H1 (cell line): ENCODE data around the gene OSTF1. TPM values are rescaled to one million over a fixed set of nuclear protein-coding genes. Genes with fewer than 3 reads are reported as not detected.

Experiments
- CTCF ChIA-PET: fragments of 300-600 bp; sonication (Branson Sonifier 250); formaldehyde crosslinking; loops from one replicate; lab custom pipeline; 2021; ENCODE audit not compliant: partially characterized antibody; lab: Charles Lee
- POLR2A ChIA-PET: fragments of 300-600 bp; sonication (Branson Sonifier 250); formaldehyde crosslinking; loops from one replicate; lab custom pipeline; 2021; ENCODE audit warnings: inconsistent platforms; ENCODE audit not compliant: partially characterized antibody; lab: Charles Lee
- DNase-seq, 2 experiments: peaks; one replicate each; pipeline versions ENCODE4 v3.0.0 to v3.0.0-alpha.2; 2010 to 2022; ENCODE audit warnings: low spot score in 2 of 2, low read depth in 1 of 2, mixed read lengths in 1 of 2
- FAIRE-seq: peaks from 2 replicates; lab custom pipeline; 2011; peaks lifted over from hg19 to GRCh38; lab: Jason Lieb, UNC
- H2AFZ ChIP-seq: 2 replicates; pipeline ENCODE4 v1.8.1; 2012; ENCODE audit warnings: low read length, inconsistent platforms
- H2AK5ac ChIP-seq: 2 replicates; pipeline ENCODE4 v1.6.1; 2013; ENCODE audit warnings: low read depth, low read length
- H2BK120ac ChIP-seq: replicated peaks from 2 replicates; pipeline ENCODE3; 2013; ENCODE audit warnings: low read depth, low read length, inconsistent platforms
- H2BK12ac ChIP-seq: 2 replicates; pipeline ENCODE4 v1.6.1; 2013; ENCODE audit warnings: low read depth, low read length
- H2BK15ac ChIP-seq: 2 replicates; pipeline ENCODE4 v1.6.1; 2013; ENCODE audit warnings: low read length
- H2BK20ac ChIP-seq: 2 replicates; pipeline ENCODE4 v1.6.1; 2013; ENCODE audit warnings: low read length
- H2BK5ac ChIP-seq: 2 replicates; pipeline ENCODE4 v1.6.1; 2013; ENCODE audit warnings: low read depth, low read length
- H3K14ac ChIP-seq: 2 replicates; pipeline ENCODE4 v1.6.1; 2013; ENCODE audit warnings: inconsistent platforms; ENCODE audit not compliant: insufficient read length
- H3K18ac ChIP-seq: 2 replicates; pipeline ENCODE4 v1.6.1; 2013; ENCODE audit warnings: low read length; ENCODE audit errors: extremely low read depth
- H3K23ac ChIP-seq: 2 replicates; pipeline ENCODE4 v1.6.1; 2013; ENCODE audit warnings: inconsistent platforms; ENCODE audit not compliant: insufficient read length
- H3K23me2 ChIP-seq: 2 replicates; pipeline ENCODE4 v1.6.1; 2013; ENCODE audit warnings: low read depth, low read length
- H3K27ac ChIP-seq: 2 replicates; pipeline ENCODE4 v1.6.1; 2011; ENCODE audit warnings: low read depth, low read length, inconsistent platforms
- H3K27me3 ChIP-seq, 4 experiments: replicated peaks in 1 of 4; 1 replicate in 1 of 4; 2 replicates in 3 of 4; pipeline versions ENCODE4 v1.6.1 to v1.8.1; 2011 to 2013; ENCODE audit warnings: low read length in 3 of 4, mild to moderate bottlenecking in 3 of 4, inconsistent platforms in 2 of 4, mixed read lengths in 2 of 4, moderate library complexity in 1 of 4; ENCODE audit not compliant: control insufficient read depth in 3 of 4, insufficient read depth in 3 of 4; ENCODE audit errors: extremely low read depth in 1 of 4
- H3K36me3 ChIP-seq, 4 experiments: 2 replicates each; pipeline versions ENCODE4 v1.6.1 to v1.8.1; 2011 to 2013; ENCODE audit warnings: mild to moderate bottlenecking in 4 of 4, low read length in 3 of 4, moderate library complexity in 2 of 4, control low read depth in 1 of 4, inconsistent platforms in 1 of 4; ENCODE audit not compliant: insufficient read depth in 4 of 4, control insufficient read depth in 2 of 4
- H3K4ac ChIP-seq: replicated peaks from 2 replicates; pipeline ENCODE3; 2013; ENCODE audit warnings: low read length, low read depth, mixed read lengths, inconsistent platforms; ENCODE audit not compliant: insufficient read length
- H3K4me1 ChIP-seq, 4 experiments: replicated peaks in 1 of 4; 1 replicate in 1 of 4; 2 replicates in 3 of 4; pipeline versions ENCODE4 v1.6.1 to v1.8.1; 2011 to 2013; ENCODE audit warnings: low read length in 3 of 4, inconsistent platforms in 2 of 4, mixed read lengths in 1 of 4; ENCODE audit not compliant: insufficient read depth in 4 of 4, control insufficient read depth in 3 of 4
- H3K4me2 ChIP-seq, 2 experiments: 2 replicates each; pipeline versions ENCODE4 v1.6.1 to v1.8.1; 2011 to 2013; ENCODE audit warnings: low read depth in 2 of 2, low read length in 2 of 2, control low read depth in 1 of 2, inconsistent platforms in 1 of 2, mild to moderate bottlenecking in 1 of 2; ENCODE audit not compliant: insufficient read depth in 1 of 2
- H3K4me3 ChIP-seq, 4 experiments: fragments of 200-600, 300-600 bp in 1 of 4; sonication (generic), shearing (Covaris generic), sonication (Bioruptor Twin) in 1 of 4; 2 replicates each; pipeline versions ENCODE4 v1.5.1 to v1.8.1; 2011 to 2016; ENCODE audit warnings: low read length in 4 of 4, low read depth in 3 of 4, control low read depth in 2 of 4, inconsistent platforms in 2 of 4, mild to moderate bottlenecking in 2 of 4, mixed read lengths in 1 of 4, moderate library complexity in 1 of 4; ENCODE audit not compliant: insufficient read depth in 2 of 4; ENCODE audit errors: extremely low read depth in 1 of 4
- H3K56ac ChIP-seq: replicated peaks from 2 replicates; pipeline ENCODE3; 2013; ENCODE audit warnings: low read depth, mild to moderate bottlenecking, mixed read lengths, low read length, inconsistent platforms; ENCODE audit not compliant: insufficient read length
- H3K79me1 ChIP-seq: 2 replicates; pipeline ENCODE4 v1.6.1; 2013; ENCODE audit warnings: low read depth, low read length, control low read depth
- H3K79me2 ChIP-seq, 2 experiments: 2 replicates each; pipeline versions ENCODE4 v1.6.1 to v1.8.1; 2012 to 2013; ENCODE audit warnings: low read length in 2 of 2, mild to moderate bottlenecking in 2 of 2, inconsistent platforms in 1 of 2; ENCODE audit not compliant: insufficient read depth in 2 of 2, control insufficient read depth in 1 of 2
- H3K9ac ChIP-seq, 4 experiments: replicated peaks in 1 of 4; 1 replicate in 1 of 4; 2 replicates in 3 of 4; pipeline versions ENCODE4 v1.6.1 to v1.8.1; 2011 to 2013; ENCODE audit warnings: low read depth in 3 of 4, low read length in 3 of 4, control low read depth in 2 of 4, mild to moderate bottlenecking in 2 of 4, moderate library complexity in 2 of 4, inconsistent platforms in 1 of 4; ENCODE audit errors: extremely low read depth in 1 of 4
- H3K9me3 ChIP-seq, 2 experiments: 2 replicates each; pipeline versions ENCODE4 v1.6.1 to v1.8.1; 2012 to 2013; ENCODE audit warnings: mild to moderate bottlenecking in 2 of 2, moderate library complexity in 2 of 2, control low read depth in 1 of 2, inconsistent platforms in 1 of 2, low read depth in 1 of 2, low read length in 1 of 2, mixed read lengths in 1 of 2; ENCODE audit not compliant: insufficient read depth in 2 of 2
- H4K20me1 ChIP-seq, 2 experiments: replicated peaks in 1 of 2; 2 replicates each; pipeline versions ENCODE3 to v1.8.1; 2011 to 2013; ENCODE audit warnings: inconsistent platforms in 2 of 2, low read length in 2 of 2, mild to moderate bottlenecking in 1 of 2; ENCODE audit not compliant: insufficient read depth in 2 of 2, control insufficient read depth in 1 of 2
- H4K5ac ChIP-seq: 2 replicates; pipeline ENCODE4 v1.6.1; 2013; ENCODE audit warnings: low read length, low read depth, mixed read lengths, inconsistent platforms; ENCODE audit not compliant: insufficient read length
- H4K8ac ChIP-seq: 2 replicates; pipeline ENCODE4 v1.8.0; 2013; ENCODE audit warnings: mild to moderate bottlenecking, moderate library complexity, low read length, inconsistent platforms; ENCODE audit not compliant: insufficient read depth; ENCODE audit errors: extremely low read depth
- H4K91ac ChIP-seq: replicated peaks from 2 replicates; pipeline ENCODE3; 2013; ENCODE audit warnings: low read length, mixed read lengths, inconsistent platforms; ENCODE audit not compliant: insufficient read length
- USF2 ChIP-seq: IDR thresholded peaks from 2 replicates; pipeline ENCODE4 v1.6.1; 2011; ENCODE audit warnings: low read length, improper control_type of control experiment
- WGBS, 2 experiments: shearing (Covaris generic) in 1 of 2; methylation state at CpG; one replicate each; pipeline versions ENCODE4 v1.1.6 to v1.1.7; 2013 to 2015; ENCODE audit warnings: low lambda C conversion rate in 2 of 2, mixed read lengths in 2 of 2, inconsistent platforms in 1 of 2, low coverage in 1 of 2, missing lambda C conversion rate in 1 of 2; ENCODE audit not compliant: insufficient replicate concordance in 2 of 2, insufficient coverage in 1 of 2, insufficient read length in 1 of 2; ENCODE audit errors: extremely low coverage in 1 of 2, missing lambda C conversion rate in 1 of 2; 5-methylcytosine and 5-hydroxymethylcytosine counted together
- polyA plus RNA-seq, 7 experiments: library from polyadenylated mRNA; depleted of rRNA in 3 of 7; stranded (reverse) in 5 of 7; unstranded in 2 of 7; fragments of >200 nt in 5 of 7; fragments of 200-250 nt in 2 of 7; gene quantifications; 1 replicate in 5 of 7; 2 replicates in 1 of 7; 4 replicates in 1 of 7; pipeline versions ENCODE4 v1.2.1 to v1.2.3, GENCODE V29; 2011 to 2013; ENCODE audit warnings: missing spikeins in 2 of 7, mixed read lengths in 2 of 7
- total RNA-seq: library from RNA; stranded (reverse); fragmentation: NEBNext Ultra II Directional; extraction: Animal tissue kit (Norgen Biotek cat#: 25700); gene quantifications from 2 replicates; pipeline ENCODE4 v1.2.1, GENCODE V29; 2021

Gene OSTF1
- total and polyA plus RNA-seq, 2 of the 8 experiments (the other 6 are each of a cell fraction or from before 2014, with no cell fraction given): 5.0 to 18.9 TPM

GRCh38 chr9:75130621-75131230 lies 42.4 kb downstream of the OSTF1 start:
- no peak overlapping the region for H3K4me3 ChIP-seq
- no peak overlapping the region for H4K91ac ChIP-seq
- no peaks in the 10 kb centered on the region for H3K23me2 ChIP-seq
- no peak for TF ChIP-seq USF2
- no peak overlapping the region for H2BK5ac ChIP-seq
- no peak overlapping the region for H3K18ac ChIP-seq
- H2BK15ac ChIP-seq: no peak overlapping the region
- no peaks in the 10 kb centered on the region for H3K9me3 ChIP-seq
- H2AFZ ChIP-seq: no peak overlapping the region
- H3K4me2 ChIP-seq: no peak overlapping the region
- H2BK12ac ChIP-seq: no peak overlapping the region
- no peak for DNase-seq
- H3K36me3 ChIP-seq: no peaks in the 10 kb centered on the region
- no peak overlapping the region for H4K8ac ChIP-seq
- H3K14ac ChIP-seq: no peak overlapping the region
- H3K27ac ChIP-seq: no peak overlapping the region
- ChIA-PET CTCF (interaction anchor here (1.0 to 1.3 kb wide), 2 partner anchors 12 to 55 kb away, joined by 3 read pairs; no protein-coding TSS in a partner anchor), POLR2A (no interaction called here)
- H3K4me1 ChIP-seq: no peaks in the 10 kb centered on the region
- H3K79me1 ChIP-seq: no peaks in the 10 kb centered on the region
- no peak overlapping the region for H3K9ac ChIP-seq
- H3K4ac ChIP-seq: no peak overlapping the region
- H3K79me2 ChIP-seq: no peaks in the 10 kb centered on the region
- H4K5ac ChIP-seq: no peak overlapping the region
- no peak overlapping the region for H3K23ac ChIP-seq
- no peaks in the 10 kb centered on the region for H3K27me3 ChIP-seq
- H2AK5ac ChIP-seq: no peak overlapping the region
- no peak for FAIRE-seq
- no peak overlapping the region for H2BK20ac ChIP-seq
- no peak overlapping the region for H3K56ac ChIP-seq
- 72% methylated on average over 5 of the region's 5 CpGs; no CpG with 5 or more reads in 1 of the 2 experiments for WGBS, 2 experiments
- no peak overlapping the region for H2BK120ac ChIP-seq
- H4K20me1 ChIP-seq: no peaks in the 10 kb centered on the region
